ENCODE results near the gene HAPSTR1.

The HAPSTR1 gene

GRCh38 chr16:9123871-9124270 lies 32.4 kb downstream of the HAPSTR1 start:
- Histone ChIP-seq H3K36me3 (ENCODE audit: control insufficient read depth in 2 of 2, insufficient read depth in 1 of 2, low read length in 2 of 2) (peaks cover 0 to 59% of the 10 kb centered on the region in 2 experiments; a peak in 1 of 3 replicates), H3K27ac (ENCODE audit: extremely low read depth, low read depth, low read length) (no peak overlapping the region), H3K4me1 (ENCODE audit: control insufficient read depth, insufficient read depth, low read length) (no peaks in the 10 kb centered on the region), H3K9me3 (ENCODE audit: control insufficient read depth, insufficient read depth, low read depth, low read length) (no peaks in the 10 kb centered on the region), H3K4me3 (ENCODE audit: low read depth, low read length) (no peak overlapping the region)
- ChIA-PET CTCF (no interaction called here), POLR2A (interaction anchor here (0.6 kb wide), 1 partner anchor 66 kb away, joined by 8 read pairs; no protein-coding TSS in a partner anchor)
- TF ChIP-seq ZIC2 (tag by site-specific recombination; IDR thresholded peaks at IDR 0.05) (peak; percentile 83), ZFHX2 (tag by site-specific recombination; conservative IDR thresholded peaks at IDR 0.05) (peak; percentile 18; the same call in 1 of the 2 replicates), ZBTB21 (tag by site-specific recombination; IDR thresholded peaks at IDR 0.05) (no peak), EGR2 (tag by site-specific recombination; IDR thresholded peaks at IDR 0.05; ENCODE audit: low read depth) (0 out of 2 replicates have a peak, but pooled peaks have one; percentile 18), RBAK (tag by site-specific recombination; IDR thresholded peaks at IDR 0.05) (no peak)

GRCh38 chr16:9124444-9124843 lies 33.0 kb downstream of the HAPSTR1 start:
- no peaks in the 10 kb centered on the region for H3K9me3 ChIP-seq (ENCODE audit: control insufficient read depth, insufficient read depth, low read depth, low read length)
- H3K36me3 ChIP-seq (ENCODE audit: control insufficient read depth in 2 of 2, insufficient read depth in 1 of 2, low read length in 2 of 2) = peaks cover 0 to 53% of the 10 kb centered on the region in 2 experiments; a peak in 1 of 3 replicates
- POLR2A ChIA-PET = interaction anchor here (0.6 to 1.6 kb wide), 2 partner anchors 33 to 67 kb away, joined by 8 to 12 read pairs; partner anchors contain the start of gene HAPSTR1
- no peak overlapping the region for H3K27ac ChIP-seq (ENCODE audit: extremely low read depth, low read depth, low read length)
- CTCF ChIA-PET = interaction anchor here (0.9 to 2.0 kb wide), 2 partner anchors 14 to 555 kb away, joined by 3 to 7 read pairs; no protein-coding TSS in a partner anchor
- no peaks in the 10 kb centered on the region for H3K4me1 ChIP-seq (ENCODE audit: control insufficient read depth, insufficient read depth, low read length)
- no peak overlapping the region for H3K4me3 ChIP-seq (ENCODE audit: low read depth, low read length)
- no peak for TF ChIP-seq ZNF214 (tag by site-specific recombination; IDR thresholded peaks at IDR 0.05; ENCODE audit: borderline replicate concordance)
- no peak for TF ChIP-seq PRDM2 (tag by site-specific recombination; IDR thresholded peaks at IDR 0.05; ENCODE audit: borderline replicate concordance)
- no peak for TF ChIP-seq PRDM10 (tag by site-specific recombination; IDR thresholded peaks at IDR 0.05)
- no peak for TF ChIP-seq ZNF155 (tag by site-specific recombination; IDR thresholded peaks at IDR 0.05)
- TF ChIP-seq ZNF138 (tag by site-specific recombination; IDR thresholded peaks at IDR 0.05; ENCODE audit: borderline replicate concordance) = no peak
- TF ChIP-seq ZNF221 (tag by site-specific recombination; IDR thresholded peaks at IDR 0.05; ENCODE audit: borderline replicate concordance) = no peak
- no peak for TF ChIP-seq ZBTB26 (tag by site-specific recombination; optimal IDR thresholded peaks at IDR 0.05)
- TF ChIP-seq KLF17 (tag by site-specific recombination; IDR thresholded peaks at IDR 0.05) = no peak
- TF ChIP-seq ZNF518A (tag by site-specific recombination; conservative IDR thresholded peaks at IDR 0.05; ENCODE audit: low read depth) = no peak
- TF ChIP-seq ZNF837 (tag by site-specific recombination; IDR thresholded peaks at IDR 0.05) = no peak
- no peak for TF ChIP-seq ZNF169 (tag by site-specific recombination; IDR thresholded peaks at IDR 0.05)
- TF ChIP-seq ZNF560 (tag by site-specific recombination; IDR thresholded peaks at IDR 0.05; ENCODE audit: borderline replicate concordance) = no peak

Data from HEK293 (cell line).